Heart right ventricle (tissue), 16 donors: ENCODE measurements around the gene NLGN4X. TPM values are rescaled to one million over a fixed set of nuclear protein-coding genes. Genes with fewer than 3 reads are reported as not detected.

ENCODE experiments used
- ATAC-seq, 8 donors: fragments of 200-7000 bp; cut with Tn5 transposase; one replicate each; pipeline ENCODE4 v1.9.1; 2020; ENCODE audit warnings: mild to moderate bottlenecking in 8 of 8, moderate library complexity in 8 of 8, moderate number of reproducible peaks in 1 of 8
- DNase-seq, 2 donors: peaks; one replicate each; pipeline ENCODE4 v3.0.0-alpha.2; 2020
- H3K27ac ChIP-seq, 10 donors: fragments of 200-600 bp; sonication (generic) in 2 of 10; one replicate each; pipeline versions ENCODE4 v1.5.0 to v1.8.0; 2020 to 2022; ENCODE audit warnings: mild to moderate bottlenecking in 3 of 10
- H3K27me3 ChIP-seq, 7 donors: fragments of 200-600 bp; one replicate each; pipeline ENCODE4 v1.8.0; 2021 to 2022; ENCODE audit warnings: mild to moderate bottlenecking in 2 of 7
- H3K36me3 ChIP-seq, 9 donors: fragments of 200-600 bp; sonication (generic) in 1 of 9; one replicate each; pipeline versions ENCODE4 v1.5.0 to v1.8.0; 2020 to 2022; ENCODE audit warnings: mild to moderate bottlenecking in 2 of 9
- H3K4me1 ChIP-seq, 9 donors: fragments of 200-600 bp; sonication (generic) in 1 of 9; one replicate each; pipeline versions ENCODE4 v1.5.0 to v1.8.0; 2020 to 2022; ENCODE audit warnings: mild to moderate bottlenecking in 4 of 9
- H3K4me3 ChIP-seq, 10 donors: fragments of 200-600 bp; sonication (generic) in 2 of 10; one replicate each; pipeline versions ENCODE4 v1.5.0 to v1.8.0; 2020 to 2022; ENCODE audit warnings: mild to moderate bottlenecking in 7 of 10, moderate library complexity in 2 of 10
- H3K9me3 ChIP-seq, 11 donors: fragments of 200-600 bp in 10 of 11; sonication (generic) in 2 of 11; one replicate each; pipeline versions ENCODE4 v1.5.0 to v1.8.0; 2013 to 2022; ENCODE audit warnings: mild to moderate bottlenecking in 2 of 11, control low read depth in 1 of 11, moderate library complexity in 1 of 11
- CTCF ChIP-seq, 9 donors: fragments of 200-600 bp; sonication (generic) in 2 of 9; IDR thresholded peaks; one replicate each; pipeline versions ENCODE4 v1.5.0 to v1.8.0; 2021 to 2022; ENCODE audit warnings: antibody characterized with exemption in 9 of 9, mild to moderate bottlenecking in 5 of 9, moderate library complexity in 1 of 9
- WGBS, 2 donors: extraction: QIAGEN DNeasy Blood & Tissue Kit; methylation state at CpG; one replicate each; pipeline ENCODE4 v1.1.7; 2013; ENCODE audit warnings: inconsistent platforms in 1 of 2; 5-methylcytosine and 5-hydroxymethylcytosine counted together
- intact Hi-C, 10 donors: fragments of 100-400 bp; cut with DNase I; formaldehyde crosslinking; loops; one replicate each; pipeline versions ENCODE4 v1.11.1 to v1.14.2; 2022
- polyA plus RNA-seq, 2 donors: library from polyadenylated mRNA; stranded (reverse); fragments of 200-250 nt; gene quantifications; one replicate each; pipeline ENCODE4 v1.2.3, GENCODE V29; 2013
- total RNA-seq, 10 donors: library from RNA; stranded (reverse); fragmentation: NEBNext Ultra II Directional in 3 of 10; extraction: Animal tissue kit (Norgen Biotek cat#: 25700) in 3 of 10; gene quantifications; one replicate each; pipeline versions ENCODE4 v1.2.1 to v1.2.4, GENCODE V29; 2021 to 2023
- donor health status: Arrhythmogenic right ventricular cardiomyopathy.
- donor health status: ischemic (EF 13 %, LVEDD 7.1; RV severe dilation, severe dysfunction).
- donor health status: healthy with polysubstance abuse.
- donor health status: DM: no; HTN: yes; CAD: no.
- donor health status: DM: no; HTN: no; CAD: no.
- donor health status: ischemic (EF 25% LVEDD 6.9; RV normal size, moderate dysfunction).
- donor health status: ischemic (EF 25% LVEDD 5.7; RV mildly dilated, moderate dysfunction).
- donor health status: healthy.
- donor health status: DM: yes; HTN: yes; CAD: no.
- donor health status: Ischemic cardiomyopathy.
- donor health status: ischemic (EF 35%, LVEDD 5.7; RV mildly dilated, moderate dysfunction).
- donor health status: nonischemic (EF 11% LVEDD 7.7; RV severe dilation, severe dysfunction).
- donor health status: DM: yes; HTN: yes; CAD: no.
- donor health status: PGD.
- donor health status: ischemic (EF 29% LVEDD 5.4; RV normal size, mild dysfunction).
- donor health status: nonischemic (EF 23%, LVEDD 6.1; RV moderate dilation, normal function).

The NLGN4X gene
- total and polyA plus RNA-seq, 12 donors = 0.37 to 4.1 (median 1.6) TPM

- H3K4me3 ChIP-seq = no peak overlapping the region
- ATAC-seq (no peak), DNase-seq (no peak)
- H3K4me1 ChIP-seq = no peaks in the 10 kb centered on the region
- WGBS, 2 donors = 90 to 91% methylated on average over 11 of the region's 11 CpGs
- intact Hi-C loops = loop anchor here in 1 of 10 donors (10.0 kb wide), 2 partner anchors 64 to 1886 kb away; no protein-coding TSS in a partner anchor
- no peak for TF ChIP-seq CTCF (IDR thresholded peaks at IDR 0.05)
- no peak overlapping the region for H3K27ac ChIP-seq
- H3K36me3 ChIP-seq = no peaks in the 10 kb centered on the region
- no peaks in the 10 kb centered on the region for H3K9me3 ChIP-seq
- no peaks in the 10 kb centered on the region for H3K27me3 ChIP-seq
Measured at GRCh38 chrX:6029014-6029413, 199.7 kb downstream of the NLGN4X start.

- Histone ChIP-seq H3K9me3 (no peaks in the 10 kb centered on the region), H3K27ac (no peak overlapping the region), H3K36me3 (no peaks in the 10 kb centered on the region), H3K27me3 (no peaks in the 10 kb centered on the region), H3K4me1 (no peaks in the 10 kb centered on the region), H3K4me3 (no peak overlapping the region)
- ATAC-seq (no peak), DNase-seq (no peak)
- WGBS, 2 donors = 43 to 50% methylated on average over 6 of the region's 6 CpGs
- TF ChIP-seq CTCF (IDR thresholded peaks at IDR 0.05) = no peak
- intact Hi-C loops = loop anchor here in 1 of 10 donors (10.0 kb wide), 2 partner anchors 62 to 1888 kb away; no protein-coding TSS in a partner anchor
Measured at GRCh38 chrX:6026980-6027379, 201.7 kb downstream of the NLGN4X start.

DNA sequence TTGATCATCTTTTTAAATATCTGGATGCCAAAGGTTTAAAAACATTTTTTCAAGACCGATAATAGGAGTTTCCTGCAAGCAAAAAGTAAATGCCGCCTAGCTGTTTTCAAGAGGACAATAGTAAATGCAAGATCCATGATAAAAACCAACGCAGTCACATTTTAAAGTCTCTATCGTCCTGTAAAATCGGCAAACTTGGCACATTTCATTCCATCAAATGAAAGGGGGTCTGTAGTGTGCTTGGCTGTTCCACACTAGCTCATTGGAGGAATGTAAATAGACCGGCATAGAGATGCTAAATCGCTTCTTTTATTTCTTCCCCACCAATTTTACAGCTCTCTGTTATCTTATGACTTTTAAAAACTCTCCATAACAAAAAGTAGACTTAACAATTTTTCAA is 202.2 kb downstream of the NLGN4X start:
- DNase-seq = no peak
- H3K9me3 ChIP-seq = no peaks in the 10 kb centered on the region
- no peak overlapping the region for H3K4me3 ChIP-seq
- no peaks in the 10 kb centered on the region for H3K36me3 ChIP-seq
- H3K27ac ChIP-seq = no peak overlapping the region
- H3K27me3 ChIP-seq = no peaks in the 10 kb centered on the region
- intact Hi-C loops = loop anchor here in 1 of 10 donors (10.0 kb wide), 2 partner anchors 62 to 1888 kb away; no protein-coding TSS in a partner anchor
- ATAC-seq = no peak
- no peak for TF ChIP-seq CTCF (IDR thresholded peaks at IDR 0.05)
- no peaks in the 10 kb centered on the region for H3K4me1 ChIP-seq
- WGBS, 2 donors = 32 to 33% methylated on average over 7 of the region's 7 CpGs

DNA sequence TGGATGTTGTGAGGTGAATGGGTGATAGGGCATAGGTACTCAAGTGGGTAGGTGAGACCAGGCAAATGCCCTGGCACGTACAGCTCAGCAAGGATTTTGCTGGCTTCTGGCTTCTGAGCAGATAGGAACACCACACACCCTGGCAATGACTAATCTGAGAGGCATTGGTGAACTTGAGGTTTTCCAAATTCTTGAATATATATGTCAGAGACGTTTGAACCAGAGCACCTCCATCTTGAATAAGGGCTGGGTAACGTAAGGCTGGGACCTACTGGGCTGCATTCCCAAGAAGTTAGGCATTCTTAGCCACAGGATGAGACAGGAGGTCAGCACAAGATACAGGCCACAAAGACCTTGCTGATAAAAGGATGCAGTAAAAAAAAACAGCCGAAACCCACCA is 204.5 kb downstream of the NLGN4X start:
- TF ChIP-seq CTCF (IDR thresholded peaks at IDR 0.05) = no peak
- Histone ChIP-seq H3K9me3 (no peaks in the 10 kb centered on the region), H3K27me3 (no peaks in the 10 kb centered on the region), H3K4me1 (no peaks in the 10 kb centered on the region), H3K4me3 (no peak overlapping the region), H3K36me3 (no peaks in the 10 kb centered on the region), H3K27ac (no peak overlapping the region)
- no peak for DNase-seq
- intact Hi-C loops = loop anchor here in 2 of 10 donors (5.0 to 10.0 kb wide), 3 partner anchors 59 to 1903 kb away; partner anchors contain the start of gene PNPLA4 (in 1 of the 2)
- 75 to 80% methylated on average over 4 of the region's 4 CpGs for WGBS, 2 donors
- no peak for ATAC-seq
